HEK293T (cell line): ENCODE measurements around the gene CALN1.

Experiments
- CTCF ChIA-PET: fragments of 350-600 bp; formaldehyde crosslinking; extraction: SDS; loops from one replicate; lab custom pipeline; 2021; ENCODE audit warnings: antibody characterized with exemption, inconsistent platforms; lab: Yijun Ruan, JAX
- POLR2A ChIA-PET: fragments of 350-600 bp; formaldehyde crosslinking; extraction: SDS; loops from one replicate; lab custom pipeline; 2020; ENCODE audit warnings: antibody characterized with exemption, inconsistent platforms; lab: Yijun Ruan, JAX
- DNase-seq: peaks from one replicate; pipeline ENCODE4 v3.0.0; 2012; ENCODE audit warnings: mixed read lengths; ENCODE audit errors: extremely low spot score
- ARNT ChIP-seq: fragments of 450-650 bp; IDR thresholded peaks from 2 replicates; pipeline ENCODE4 v1.6.1; 2017; ENCODE audit warnings: mild to moderate bottlenecking
- BHLHE40 ChIP-seq: fragments of 450-650 bp; IDR thresholded peaks from 2 replicates; pipeline ENCODE4 v1.6.1; 2016; ENCODE audit warnings: mild to moderate bottlenecking, moderate library complexity, borderline replicate concordance
- CTBP1 ChIP-seq: fragments of 450-650 bp; IDR thresholded peaks from 2 replicates; pipeline ENCODE4 v1.6.1; 2016; ENCODE audit warnings: borderline replicate concordance
- ELF4 ChIP-seq: fragments of 450-650 bp; IDR thresholded peaks from 2 replicates; pipeline ENCODE4 v1.6.1; 2017; ENCODE audit warnings: antibody characterized with exemption
- FOXA1 ChIP-seq: fragments of 450-650 bp; IDR thresholded peaks from 2 replicates; pipeline ENCODE4 v1.6.1; 2016; ENCODE audit warnings: mild to moderate bottlenecking
- FOXK2 ChIP-seq: fragments of 450-650 bp; IDR thresholded peaks from 2 replicates; pipeline ENCODE4 v1.6.1; 2016; ENCODE audit warnings: mild to moderate bottlenecking
- FOXM1 ChIP-seq: fragments of 450-650 bp; IDR thresholded peaks from 2 replicates; pipeline ENCODE4 v1.6.1; 2017; ENCODE audit warnings: mild to moderate bottlenecking, borderline replicate concordance
- HDGF ChIP-seq: fragments of 450-650 bp; IDR thresholded peaks from 2 replicates; pipeline ENCODE4 v1.6.1; 2017; ENCODE audit warnings: antibody characterized with exemption, borderline replicate concordance
- L3MBTL2 ChIP-seq: fragments of 450-650 bp; conservative IDR thresholded peaks from 2 replicates; pipeline ENCODE4 v1.6.1; 2016; ENCODE audit warnings: mild to moderate bottlenecking
- LEF1 ChIP-seq: fragments of 450-650 bp; IDR thresholded peaks from 2 replicates; pipeline ENCODE4 v1.6.1; 2017; ENCODE audit warnings: mild to moderate bottlenecking, borderline replicate concordance
- NFRKB ChIP-seq: fragments of 450-650 bp; IDR thresholded peaks from 2 replicates; pipeline ENCODE4 v1.6.1; 2016; ENCODE audit warnings: mild to moderate bottlenecking, moderate library complexity
- PKNOX1 ChIP-seq: fragments of 450-650 bp; IDR thresholded peaks from 2 replicates; pipeline ENCODE4 v1.6.1; 2016
- SP1 ChIP-seq: fragments of 450-650 bp; IDR thresholded peaks from 2 replicates; pipeline ENCODE4 v1.6.1; 2017
- SUZ12 ChIP-seq: fragments of 450-650 bp; IDR thresholded peaks from 2 replicates; pipeline ENCODE4 v1.6.1; 2016; ENCODE audit warnings: mild to moderate bottlenecking
- TARDBP ChIP-seq: fragments of 450-650 bp; IDR thresholded peaks from 2 replicates; pipeline ENCODE4 v1.6.1; 2016
- ZNF384 ChIP-seq: fragments of 450-650 bp; IDR thresholded peaks from 2 replicates; pipeline ENCODE4 v1.6.1; 2016

CALN1 gene

DNA sequence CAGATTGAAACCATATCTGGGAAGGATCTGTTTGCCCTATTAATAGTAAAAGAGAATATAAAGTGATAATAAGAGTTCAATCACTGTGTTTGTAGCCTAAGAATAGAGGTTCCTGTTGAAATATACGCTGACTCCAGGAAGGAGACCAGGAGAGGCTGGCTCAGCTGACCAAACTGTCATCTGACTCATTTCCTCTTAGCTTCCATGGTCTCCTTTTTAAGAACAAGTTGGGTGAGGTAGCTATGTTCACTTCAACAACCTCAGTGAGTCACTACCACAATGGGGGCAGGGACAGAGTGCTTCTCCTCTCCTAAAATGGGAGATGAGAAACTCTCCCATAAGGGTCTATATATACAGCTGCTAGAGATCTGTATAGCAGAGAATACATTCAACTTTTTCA, 543.3 kb downstream of the CALN1 start:
- CTCF ChIA-PET = no interaction called here
- POLR2A ChIA-PET = no interaction called here
- TF ChIP-seq BHLHE40 = no peak
- TF ChIP-seq NFRKB = no peak
- TF ChIP-seq SP1 = no peak
- DNase-seq = no peak

DNA sequence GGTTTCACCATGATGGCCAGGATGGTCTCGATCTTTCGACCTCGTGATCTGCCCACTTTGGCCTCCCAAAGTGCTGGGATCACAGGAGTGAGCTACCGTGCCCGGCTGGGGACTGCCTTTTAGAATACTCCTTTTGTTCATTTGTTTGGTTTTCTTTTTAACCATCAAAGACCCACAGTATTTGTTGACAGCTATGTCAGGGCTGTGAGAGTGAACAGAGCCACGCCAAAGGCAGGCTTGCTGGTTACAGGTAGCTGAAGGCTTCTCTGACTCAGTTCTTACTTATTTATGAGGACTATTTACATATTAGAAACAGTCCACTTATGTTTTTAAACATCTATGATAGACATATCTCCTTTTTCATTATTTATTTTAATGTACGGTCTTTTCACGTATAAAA, 544.5 kb downstream of the CALN1 start:
- no peak for DNase-seq
- CTCF ChIA-PET = interaction anchor here (0.7 kb wide), 1 partner anchor 231 kb away, joined by 6 read pairs; no protein-coding TSS in a partner anchor
- no peak for TF ChIP-seq ELF4
- no peak for TF ChIP-seq FOXK2
- no peak for TF ChIP-seq LEF1
- TF ChIP-seq SUZ12 = no peak
- no peak for TF ChIP-seq NFRKB
- no peak for TF ChIP-seq FOXM1
- no peak for TF ChIP-seq CTBP1
- TF ChIP-seq HDGF = no peak
- no peak for TF ChIP-seq PKNOX1
- no peak for TF ChIP-seq SP1
- TF ChIP-seq TARDBP = no peak
- no peak for TF ChIP-seq ZNF384
- no peak for TF ChIP-seq FOXA1
- TF ChIP-seq L3MBTL2 = no peak
- no peak for TF ChIP-seq BHLHE40
- no peak for TF ChIP-seq ARNT
- POLR2A ChIA-PET = no interaction called here

DNA sequence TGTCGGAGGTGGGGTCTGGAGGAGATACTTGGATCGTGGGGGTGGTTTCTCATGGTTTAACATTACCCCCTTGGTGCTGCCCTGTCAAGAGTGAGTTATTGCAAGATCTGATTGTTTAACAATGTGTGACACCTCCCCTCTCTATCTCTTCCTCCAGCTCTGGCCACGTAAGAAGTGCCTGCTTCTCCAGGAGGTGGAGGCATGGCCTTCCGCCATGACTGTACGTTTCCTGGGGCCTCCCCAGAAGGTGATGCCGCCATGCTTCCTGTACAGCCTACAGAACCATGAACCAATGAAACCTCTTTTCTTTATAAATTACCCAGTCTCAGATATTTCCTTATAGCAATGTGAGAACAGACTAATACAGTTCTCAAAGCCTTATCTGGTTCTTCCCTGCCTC, 547.0 kb downstream of the CALN1 start:
- CTCF ChIA-PET = no interaction called here

DNA sequence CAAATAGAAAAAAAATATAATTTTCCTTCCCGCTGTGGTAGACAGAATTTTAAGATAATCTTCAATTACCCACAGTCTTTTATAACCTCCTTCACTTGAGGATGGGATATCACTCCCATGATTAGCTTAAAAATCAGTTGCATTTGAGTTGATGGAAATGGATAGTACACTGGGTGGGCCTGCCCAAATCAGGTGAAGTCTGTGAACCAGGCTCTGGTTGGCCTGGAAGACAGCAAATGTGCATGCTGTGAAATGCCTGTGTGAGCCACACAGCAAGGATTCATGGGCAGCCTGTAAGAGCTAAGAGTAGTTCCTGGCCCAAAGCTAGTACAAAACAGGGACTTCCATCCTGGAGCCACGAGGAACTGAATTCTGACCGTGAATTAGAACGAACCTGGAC, 548.0 kb downstream of the CALN1 start:
- DNase-seq = no peak
- TF ChIP-seq ELF4 (no peak), FOXK2 (no peak), CTBP1 (no peak), HDGF (no peak), FOXA1 (no peak), NFRKB (no peak), SUZ12 (no peak), L3MBTL2 (no peak), ARNT (no peak), TARDBP (no peak), SP1 (no peak), PKNOX1 (no peak), ZNF384 (no peak), BHLHE40 (no peak), FOXM1 (no peak), LEF1 (no peak)
- ChIA-PET CTCF (no interaction called here), POLR2A (no interaction called here)

More for the DNA sequence above, 547.0 kb downstream of the CALN1 start:
- no peak for TF ChIP-seq SP1
- TF ChIP-seq FOXK2 = no peak
- no peak for TF ChIP-seq BHLHE40
- DNase-seq = no peak
- POLR2A ChIA-PET = no interaction called here

DNA sequence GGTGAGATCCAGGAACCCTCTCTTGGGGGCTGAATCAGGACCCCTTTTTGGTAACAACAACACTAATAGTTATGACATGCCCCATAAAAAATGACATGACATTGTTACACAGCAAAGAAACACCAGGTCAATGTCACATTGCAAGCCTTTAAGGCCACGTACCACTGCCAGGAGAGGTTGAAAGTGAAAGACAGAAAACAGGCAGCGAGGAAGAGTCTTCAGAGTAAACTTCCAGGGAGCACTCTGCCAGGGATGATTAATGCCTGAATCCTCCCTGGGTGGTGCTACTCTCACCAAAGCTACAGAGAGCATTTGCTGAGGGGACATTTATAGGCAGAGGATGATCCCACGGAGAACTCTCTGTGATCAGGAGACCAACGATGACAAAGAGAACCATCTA, 551.6 kb downstream of the CALN1 start:
- POLR2A ChIA-PET = no interaction called here

GRCh38 chr7:71857338-71857737, 554.8 kb downstream of the CALN1 start:
- no peak for DNase-seq
- no peak for TF ChIP-seq PKNOX1
- no peak for TF ChIP-seq ARNT
- TF ChIP-seq FOXA1 = no peak
- no peak for TF ChIP-seq LEF1
- TF ChIP-seq BHLHE40 = no peak
- no peak for TF ChIP-seq TARDBP
- ChIA-PET POLR2A (no interaction called here), CTCF (no interaction called here)

More for the DNA sequence above, 551.6 kb downstream of the CALN1 start:
- CTCF ChIA-PET = no interaction called here
- TF ChIP-seq ELF4 (no peak), FOXA1 (no peak), HDGF (no peak), ZNF384 (no peak), LEF1 (no peak), CTBP1 (no peak), BHLHE40 (no peak), FOXM1 (no peak), FOXK2 (no peak), SUZ12 (no peak), ARNT (no peak), PKNOX1 (no peak)
- DNase-seq = no peak
